NCI-H82 (cell line): ENCODE measurements around the gene GRM5.

Source experiments
- DNase-seq: peaks from one replicate; lab custom pipeline; 2025; lab: John Stamatoyannopoulos, UW

GRM5 gene

GRCh38 chr11:88701816-88702215 lies 364.0 kb downstream of the GRM5 start:
- no peak for DNase-seq

GRCh38 chr11:88697139-88697538 lies 368.6 kb downstream of the GRM5 start:
- DNase-seq: no peak

GRCh38 chr11:88695689-88696414 lies 369.9 kb downstream of the GRM5 start:
- no peak for DNase-seq

- no peak for DNase-seq
These were observed 373.3 kb downstream of the GRM5 start for GRCh38 chr11:88692306-88693086.

DNA sequence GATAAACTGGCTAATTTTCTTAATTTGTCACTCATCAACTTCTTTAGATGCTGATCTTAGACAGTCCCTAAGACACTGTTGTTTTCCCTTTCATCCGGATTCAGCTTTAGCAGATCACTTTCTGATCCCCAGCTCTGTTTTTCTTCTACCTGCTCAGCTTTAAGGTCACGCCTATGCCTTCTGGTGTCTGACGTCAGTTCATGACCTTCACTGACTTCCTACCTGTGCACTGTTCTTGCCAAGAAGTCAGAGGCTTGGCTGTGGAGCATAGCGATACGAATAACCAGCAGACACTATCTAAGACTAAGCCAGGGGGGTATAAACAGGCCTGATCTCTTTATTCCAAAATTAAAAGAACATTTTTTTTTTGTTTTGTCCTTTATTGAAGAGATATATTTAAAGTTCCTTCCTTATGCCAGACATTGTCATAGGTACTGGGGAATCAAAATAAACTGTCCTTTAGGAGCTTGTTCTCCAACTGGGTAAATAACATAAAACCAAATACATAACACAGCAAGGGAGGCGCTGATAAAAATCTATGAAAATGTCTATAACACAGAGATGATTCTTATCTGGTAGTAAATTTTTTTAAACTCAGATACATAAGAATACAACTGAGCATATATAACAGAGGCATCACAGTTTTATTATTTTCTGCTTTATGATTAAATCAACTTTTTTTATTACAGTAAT lies 376.1 kb downstream of the GRM5 start:
- peak; percentile 0 for DNase-seq

- DNase-seq: no peak
These were observed 382.8 kb downstream of the GRM5 start for GRCh38 chr11:88683024-88683423.

DNA sequence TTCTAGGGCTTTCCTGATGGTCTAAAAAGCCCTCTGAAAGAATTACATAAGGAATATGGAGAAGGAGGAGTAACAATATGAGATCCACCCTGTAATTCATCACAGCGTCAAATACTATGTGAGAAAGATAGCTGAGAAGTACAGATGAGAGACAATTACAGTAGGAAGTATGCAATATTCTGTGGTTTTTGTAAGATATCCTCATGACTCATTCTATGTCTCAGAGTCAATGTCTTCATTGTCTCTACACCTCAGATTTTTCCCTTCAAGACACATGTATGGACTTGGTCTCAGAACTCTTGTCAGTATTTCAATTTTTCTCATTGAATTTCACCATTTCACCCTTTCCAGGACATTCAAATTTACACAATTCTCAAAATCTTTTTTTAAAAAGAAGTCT lies 385.0 kb downstream of the GRM5 start:
- DNase-seq: no peak

GRCh38 chr11:88666364-88666763 lies 399.4 kb downstream of the GRM5 start:
- DNase-seq: no peak

GRCh38 chr11:88657076-88657738 lies 408.6 kb downstream of the GRM5 start:
- DNase-seq: no peak

GRCh38 chr11:88656283-88656682 lies 409.5 kb downstream of the GRM5 start:
- no peak for DNase-seq

- no peak for DNase-seq
These were observed 410.1 kb downstream of the GRM5 start for GRCh38 chr11:88655656-88656055.

- no peak for DNase-seq
These were observed 410.6 kb downstream of the GRM5 start for GRCh38 chr11:88655196-88655595.

DNA sequence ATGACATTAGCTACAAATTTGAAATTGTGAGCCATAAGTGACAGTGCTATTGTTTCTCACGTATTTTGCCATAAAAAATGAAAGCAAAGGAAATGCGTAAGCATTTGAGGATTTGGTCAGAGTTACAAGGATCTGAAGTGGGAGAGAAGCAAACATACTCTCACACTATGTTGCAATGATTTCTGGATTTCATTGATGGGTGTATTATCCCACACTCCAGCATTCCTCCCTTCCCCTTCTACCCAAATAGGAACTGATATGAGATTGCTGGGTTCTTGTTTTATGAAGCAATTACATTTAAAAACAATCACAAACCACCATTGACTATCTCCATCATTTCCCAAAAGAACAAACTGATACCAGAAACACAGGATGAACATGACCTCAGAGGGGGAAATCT lies 414.2 kb downstream of the GRM5 start:
- DNase-seq: no peak

DNA sequence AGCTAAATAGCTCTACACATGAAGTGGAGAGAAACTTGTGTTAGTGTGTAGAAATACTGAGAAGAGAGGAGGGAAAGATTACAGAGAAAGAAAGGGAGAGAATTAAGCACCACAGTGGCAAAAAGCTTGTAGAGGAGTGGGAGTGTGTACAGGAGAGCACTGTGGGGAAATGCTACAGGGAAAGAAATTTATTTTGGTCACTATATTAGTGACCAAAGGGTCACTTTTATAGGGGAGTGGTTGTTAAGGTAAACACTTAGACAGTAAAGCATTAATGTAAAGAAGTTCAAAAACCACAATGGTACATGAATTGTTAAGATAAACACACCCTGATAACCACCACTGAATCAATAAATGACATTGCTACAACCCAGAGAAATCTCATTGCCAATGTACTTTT lies 421.1 kb downstream of the GRM5 start:
- no peak for DNase-seq

- DNase-seq: no peak
These were observed 433.6 kb downstream of the GRM5 start for GRCh38 chr11:88632163-88632562.

DNA sequence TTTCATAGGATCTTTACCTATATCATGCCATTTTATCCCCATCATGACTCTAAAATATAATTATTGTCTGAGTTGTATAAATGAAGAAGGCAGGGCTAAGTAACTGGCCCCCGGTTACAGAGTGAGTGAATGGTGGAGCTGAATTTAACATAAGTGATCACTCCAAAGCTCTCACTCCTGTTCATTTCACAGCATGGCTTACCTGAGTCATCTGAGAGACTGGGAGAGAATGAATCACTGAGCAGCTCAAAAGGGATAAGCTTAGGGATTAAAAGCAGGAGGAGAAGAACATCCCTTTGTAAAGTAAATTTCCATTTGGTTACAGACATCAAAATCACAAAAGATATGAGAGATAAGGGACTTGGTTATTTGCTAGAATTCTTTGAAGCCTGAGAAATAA lies 434.3 kb downstream of the GRM5 start:
- peak; percentile 69 for DNase-seq

DNA sequence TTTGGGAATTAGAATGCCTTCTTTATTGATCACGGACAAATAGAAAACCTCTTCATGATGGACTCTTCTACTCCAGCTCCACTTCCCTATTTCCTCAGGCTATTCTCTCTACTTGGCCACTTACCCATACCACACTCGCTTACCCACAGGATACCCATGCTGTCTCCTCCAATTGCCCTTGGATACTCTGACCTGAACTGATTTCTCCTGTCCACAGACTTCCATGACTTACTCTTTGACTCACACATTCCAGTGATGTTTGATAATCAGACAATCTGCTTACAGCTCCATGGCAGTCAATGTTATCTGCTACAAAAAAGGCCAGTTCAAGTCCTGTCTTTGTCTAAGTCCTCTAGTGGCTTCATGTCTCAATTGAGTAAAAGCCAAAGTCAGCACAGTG lies 436.3 kb downstream of the GRM5 start:
- no peak for DNase-seq

DNA sequence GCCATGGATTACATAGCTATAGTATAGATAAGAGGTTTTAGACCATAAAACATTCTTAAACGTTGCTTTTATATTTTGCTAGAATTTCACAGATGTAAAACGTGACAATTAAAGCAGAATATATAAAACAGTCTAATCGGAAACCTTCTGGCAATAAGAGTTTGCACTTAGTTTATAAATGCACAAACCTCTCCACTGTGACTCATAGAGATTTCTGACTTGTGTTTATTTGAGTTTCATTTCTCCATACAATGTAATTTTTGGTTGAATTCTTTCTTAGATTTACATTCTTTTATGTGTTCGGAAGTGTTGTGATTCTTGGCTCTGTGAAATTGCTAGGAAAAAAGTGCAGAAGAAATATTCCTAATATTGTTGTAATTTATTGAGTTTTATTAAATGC lies 439.6 kb downstream of the GRM5 start:
- DNase-seq: no peak

- no peak for DNase-seq
These were observed 442.3 kb downstream of the GRM5 start for GRCh38 chr11:88623531-88623930.

- DNase-seq: no peak
These were observed 445.1 kb downstream of the GRM5 start for GRCh38 chr11:88620568-88621130.

DNA sequence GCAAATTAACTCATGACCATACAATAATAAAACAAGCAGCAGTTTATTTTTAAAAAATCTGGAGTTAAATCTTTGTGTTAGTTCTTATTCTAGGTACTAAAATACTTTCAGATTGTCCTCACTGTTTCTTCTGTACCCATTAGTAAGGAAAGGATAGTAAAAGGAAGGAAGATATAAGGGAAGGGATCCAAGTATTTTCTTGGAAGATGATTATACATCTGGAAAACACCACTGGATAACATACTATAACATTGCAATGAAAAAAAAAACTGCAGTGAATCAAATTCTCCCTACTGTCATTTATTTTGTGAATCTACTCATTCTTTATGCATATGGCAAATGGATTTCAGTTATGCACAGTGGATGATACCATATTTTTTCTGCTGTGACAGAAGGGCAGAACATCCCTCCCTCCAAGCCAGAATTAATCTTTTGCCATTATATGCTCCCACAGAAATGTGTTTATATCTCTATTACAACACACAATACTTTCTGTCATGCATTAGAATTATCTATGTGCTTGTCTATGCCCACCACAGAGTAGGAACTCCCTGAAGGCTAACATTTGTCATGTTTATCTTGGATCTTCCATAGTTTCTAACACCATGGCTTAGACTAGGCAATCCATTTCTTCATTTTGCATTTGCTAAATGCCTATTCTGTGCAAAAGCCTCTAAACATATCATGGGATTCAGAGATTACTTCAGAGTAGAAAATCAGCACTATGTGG lies 446.0 kb downstream of the GRM5 start:
- DNase-seq: no peak

GRCh38 chr11:88619071-88619425 lies 446.7 kb downstream of the GRM5 start:
- no peak for DNase-seq
